AG04449 (cell line): ENCODE data around the gene GRIA2.

Experiments
- CTCF ChIA-PET: fragments of 350-600 bp; formaldehyde crosslinking; extraction: SDS; loops from one replicate; lab custom pipeline; 2021; ENCODE audit warnings: antibody characterized with exemption; lab: Yijun Ruan, JAX
- POLR2A ChIA-PET: fragments of 400-600, 350-600 bp; formaldehyde crosslinking; extraction: SDS; loops from one replicate; lab custom pipeline; 2020; ENCODE audit warnings: antibody characterized with exemption, inconsistent platforms; lab: Yijun Ruan, JAX
- DNase-seq: peaks from one replicate; pipeline ENCODE4 v3.0.0-alpha.2; 2010; ENCODE audit warnings: low read depth, low spot score
- H3K4me3 ChIP-seq: 2 replicates; pipeline ENCODE4 v1.5.1; 2011; ENCODE audit warnings: low read depth, mild to moderate bottlenecking, control low read depth, low read length
- CTCF ChIP-seq: IDR thresholded peaks from one replicate; pipeline ENCODE4 v1.5.1; 2011; ENCODE audit warnings: mild to moderate bottlenecking, moderate library complexity, low read length, control low read depth, inconsistent platforms; ENCODE audit not compliant: insufficient read depth; ENCODE audit errors: missing control alignments

The GRIA2 gene

DNA sequence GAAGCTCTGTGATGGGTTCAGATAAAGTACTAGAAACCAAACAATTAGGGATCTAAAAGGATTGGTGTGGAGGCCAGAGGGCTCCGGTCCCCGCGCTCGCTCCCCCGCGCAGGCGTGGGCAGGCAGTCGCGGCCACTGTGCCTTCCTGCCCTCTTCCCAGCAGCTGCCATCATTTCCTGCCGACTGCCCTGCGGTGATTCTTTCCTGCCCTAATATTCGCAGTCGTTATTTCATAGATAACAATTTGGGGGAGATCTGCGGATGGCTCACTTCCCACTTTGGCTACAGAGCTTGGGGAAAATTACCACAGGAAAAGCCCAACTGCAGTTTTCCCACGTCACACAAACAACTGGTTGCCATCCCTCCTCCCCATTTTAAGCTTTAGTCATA lies 2.2 kb downstream of the GRIA2 start:
- DNase-seq: no peak
- ChIA-PET POLR2A (no interaction called here), CTCF (interaction anchor here (1.8 kb wide), 1 partner anchor 756 kb away, joined by 5 read pairs; no protein-coding TSS in a partner anchor)
- H3K4me3 ChIP-seq: no peak overlapping the region
- TF ChIP-seq CTCF: no peak

- CTCF ChIA-PET: interaction anchor here (1.8 kb wide), 1 partner anchor 756 kb away, joined by 5 read pairs; no protein-coding TSS in a partner anchor
- no peak for DNase-seq
- no peak for TF ChIP-seq CTCF
- no peak overlapping the region for H3K4me3 ChIP-seq
- POLR2A ChIA-PET: no interaction called here
These were observed 2.9 kb downstream of the GRIA2 start for GRCh38 chr4:157223456-157223855.

DNA sequence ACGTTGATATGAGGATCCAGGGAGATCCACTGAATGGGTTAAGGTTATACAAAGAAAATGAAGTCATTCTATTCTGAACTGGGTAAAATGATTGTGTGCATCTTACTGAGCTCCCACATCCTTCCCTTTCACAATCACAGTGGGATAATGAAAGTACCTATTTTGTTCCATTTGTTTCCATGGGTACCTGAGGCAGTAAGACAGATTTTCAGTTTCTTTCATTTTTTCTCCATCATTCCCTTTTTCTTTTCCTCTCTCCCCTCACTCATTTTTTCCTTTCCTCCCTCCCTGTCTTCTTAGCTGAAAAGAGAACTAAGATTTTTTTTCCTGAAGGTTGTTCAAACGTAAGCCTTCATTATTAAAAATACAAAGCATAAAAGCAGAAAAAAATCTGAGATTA lies 4.6 kb downstream of the GRIA2 start:
- no peak for DNase-seq
- no peak for TF ChIP-seq CTCF
- CTCF ChIA-PET: no interaction called here
- no peak overlapping the region for H3K4me3 ChIP-seq
- POLR2A ChIA-PET: no interaction called here

- no peak for TF ChIP-seq CTCF
- no peak overlapping the region for H3K4me3 ChIP-seq
- POLR2A ChIA-PET: no interaction called here
- DNase-seq: no peak
- CTCF ChIA-PET: no interaction called here
These were observed 5.5 kb downstream of the GRIA2 start for GRCh38 chr4:157226035-157226434.

GRCh38 chr4:157226601-157227000 lies 6.1 kb downstream of the GRIA2 start:
- H3K4me3 ChIP-seq: no peak overlapping the region
- ChIA-PET POLR2A (no interaction called here), CTCF (no interaction called here)
- no peak for TF ChIP-seq CTCF
- no peak for DNase-seq

- H3K4me3 ChIP-seq: no peak overlapping the region
- TF ChIP-seq CTCF: no peak
- POLR2A ChIA-PET: no interaction called here
- CTCF ChIA-PET: no interaction called here
- no peak for DNase-seq
These were observed 11.0 kb downstream of the GRIA2 start for GRCh38 chr4:157231525-157231924.
